Measurements from ENCODE around the gene HABP4. TPM values are rescaled to one million over a fixed set of nuclear protein-coding genes. Genes with fewer than 3 reads are reported as not detected.

Gene HABP4
- total and polyA plus RNA-seq, 10 of the 15 experiments (the other 5 are each of a cell fraction or from before 2014, with no cell fraction given): 1.6 to 15.4 (median 11.6) TPM

DNA sequence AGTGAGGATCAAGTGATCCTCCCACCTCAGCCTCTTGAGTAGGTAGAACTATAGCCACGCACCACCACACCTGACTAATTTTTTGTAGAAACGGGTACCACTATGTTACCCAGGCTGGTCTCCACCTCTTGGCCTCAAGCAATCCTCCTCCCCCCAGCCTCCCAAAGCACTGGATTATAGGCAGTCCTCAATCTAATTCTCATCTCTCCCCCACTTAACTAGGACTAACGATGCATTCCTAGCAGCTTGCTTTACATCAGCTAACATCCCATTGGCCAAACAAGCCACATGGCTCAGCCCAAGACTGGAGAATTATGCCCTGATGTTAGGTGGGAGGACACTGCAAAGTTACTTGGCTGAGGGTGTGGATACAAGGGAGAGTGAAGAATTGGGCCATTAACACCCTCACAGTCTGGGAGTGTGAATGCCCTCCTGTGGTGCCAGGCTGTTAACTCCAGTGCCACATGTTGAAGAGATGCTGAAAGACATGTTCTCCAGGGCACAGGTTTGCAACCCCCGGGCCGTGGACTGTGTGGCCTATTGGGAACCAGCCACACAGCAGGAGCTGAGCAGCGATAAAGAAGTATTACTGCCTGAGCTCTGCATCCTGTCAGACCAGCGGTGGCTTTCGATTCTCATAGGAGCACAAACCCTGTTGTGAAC lies 26.5 kb upstream of the HABP4 start:
- CTCF ChIA-PET: interaction anchor here (1.1 kb wide), 1 partner anchor 19 kb away, joined by 6 read pairs; no protein-coding TSS in a partner anchor
- in situ Hi-C loops (cut with MboI): loop anchor here (25.0 kb wide), 1 partner anchor 1214 kb away; the partner anchor contains the start of genes NCBP1 and TSTD2
- H2AFZ ChIP-seq (ENCODE audit: control insufficient read depth, low read depth, low read length): no peak overlapping the region

More for the DNA sequence above, 26.5 kb upstream of the HABP4 start:
- ChIA-PET RAD21 (ENCODE audit: unreplicated experiment) (interaction anchor here (1.3 kb wide), 1 partner anchor 26 kb away, joined by 3 read pairs; the partner anchor contains the start of gene HABP4), SMC1A (ENCODE audit: uncharacterized antibody, unreplicated experiment) (interaction anchor here (0.6 to 3.4 kb wide), 3 partner anchors 17 to 29 kb away, joined by 3 to 16 read pairs (median 8); partner anchors contain the start of gene HABP4), POLR2A (interaction anchor here (0.6 to 2.1 kb wide), 3 partner anchors 10 to 137 kb away, joined by 4 to 6 read pairs (median 4); partner anchors contain the start of gene HABP4)
- H3K27me3 ChIP-seq (replicated peaks in 1 of 2; ENCODE audit: control insufficient read depth in 2 of 2, insufficient read depth in 2 of 2, low read length in 1 of 2): no peaks in the 10 kb centered on the region
- no peak overlapping the region for H3K9ac ChIP-seq (ENCODE audit: control insufficient read depth, insufficient read depth, low read length)
- H3K4me1 ChIP-seq (ENCODE audit: control insufficient read depth, insufficient read depth, low read length): peaks cover 14% of the 10 kb centered on the region
- TF ChIP-seq JUNB (IDR thresholded peaks at IDR 0.05): no peak
- TF ChIP-seq, protein P1, sequence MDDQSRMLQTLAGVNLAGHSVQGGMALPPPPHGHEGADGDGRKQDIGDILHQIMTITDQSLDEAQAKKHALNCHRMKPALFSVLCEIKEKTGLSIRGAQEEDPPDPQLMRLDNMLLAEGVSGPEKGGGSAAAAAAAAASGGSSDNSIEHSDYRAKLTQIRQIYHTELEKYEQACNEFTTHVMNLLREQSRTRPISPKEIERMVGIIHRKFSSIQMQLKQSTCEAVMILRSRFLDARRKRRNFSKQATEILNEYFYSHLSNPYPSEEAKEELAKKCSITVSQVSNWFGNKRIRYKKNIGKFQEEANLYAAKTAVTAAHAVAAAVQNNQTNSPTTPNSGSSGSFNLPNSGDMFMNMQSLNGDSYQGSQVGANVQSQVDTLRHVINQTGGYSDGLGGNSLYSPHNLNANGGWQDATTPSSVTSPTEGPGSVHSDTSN (IDR thresholded peaks at IDR 0.05; ENCODE audit: insufficient replicate concordance, low read depth, low read length): no peak
- TF ChIP-seq POLR2AphosphoS5 (IDR thresholded peaks at IDR 0.05; ENCODE audit: low read length): no peak
- TF ChIP-seq YY1 (IDR thresholded peaks at IDR 0.05; ENCODE audit: low read depth, low read length): no peak
- no peak for TF ChIP-seq ZNF622 (IDR thresholded peaks at IDR 0.05)
- no peak for TF ChIP-seq RCOR1 (conservative IDR thresholded peaks at IDR 0.05; ENCODE audit: low read depth, low read length)
- TF ChIP-seq PML (IDR thresholded peaks at IDR 0.05; ENCODE audit: low read length): no peak
- no peak for TF ChIP-seq PKNOX1 (IDR thresholded peaks at IDR 0.05)
- no peak for TF ChIP-seq BRCA1 (IDR thresholded peaks at IDR 0.05; ENCODE audit: low read depth, low read length)
- no peak for TF ChIP-seq ESRRA (IDR thresholded peaks at IDR 0.05; ENCODE audit: low read length)
- TF ChIP-seq POLR2A (IDR thresholded peaks at IDR 0.05; ENCODE audit: low read depth, low read length): no peak
- TF ChIP-seq ZBED1 (IDR thresholded peaks at IDR 0.05; ENCODE audit: borderline replicate concordance): no peak
- TF ChIP-seq MTA2 (IDR thresholded peaks at IDR 0.05; ENCODE audit: low read depth): no peak
- no peak for TF ChIP-seq MTA3 (IDR thresholded peaks at IDR 0.05; ENCODE audit: borderline replicate concordance, low read length)
- no peak for TF ChIP-seq NFXL1 (IDR thresholded peaks at IDR 0.05; ENCODE audit: borderline replicate concordance)
- no peak for TF ChIP-seq MEF2A (IDR thresholded peaks at IDR 0.05; ENCODE audit: insufficient read depth, low read depth, low read length)
- intact Hi-C loops (cut with micrococcal nuclease; ENCODE audit: unreplicated experiment): no loop called here
- no peak for FAIRE-seq
- H3K79me2 ChIP-seq (ENCODE audit: control insufficient read depth, insufficient read depth, low read length): no peaks in the 10 kb centered on the region
- H3K4me3 ChIP-seq: no peak overlapping the region
- WGBS (ENCODE audit: insufficient coverage, insufficient replicate concordance, low lambda C conversion rate, missing lambda C conversion rate): 95% methylated on average over 8 of the region's 8 CpGs
- H4K20me1 ChIP-seq (ENCODE audit: control insufficient read depth, insufficient read depth): no peaks in the 10 kb centered on the region
- no TSS peak for BruUV-seq (replicated peaks)
- no peaks in the 10 kb centered on the region for H3K9me3 ChIP-seq (replicated peaks; ENCODE audit: control insufficient read depth, insufficient read depth, low read length)
- no peak overlapping the region for H3K4me2 ChIP-seq (ENCODE audit: control insufficient read depth, insufficient read depth)
- H3K36me3 ChIP-seq (ENCODE audit: control insufficient read depth in 2 of 2, insufficient read depth in 2 of 2, low read length in 1 of 2): no peaks in the 10 kb centered on the region
- no peak overlapping the region for H3K27ac ChIP-seq (ENCODE audit: control insufficient read depth, insufficient read depth)
- ATAC-seq: no peak
- no peak for DNase-seq (ENCODE audit: low read depth, low spot score)

Measured in GM12878 (cell line).